Stimulated activated CD8-positive, alpha-beta memory T cell treated with anti-CD3 and anti-CD28 coated beads, Interleukin-2, amount 100 ng/mL, for 1 hour (primary cell): ENCODE measurements around the gene TTLL10.
A peak's percentile ranks its signal among the peaks of the same experiment; 100 is the strongest.

Source experiments
- DNase-seq, 2 donors: peaks; one replicate each; pipeline ENCODE4 v3.0.0-alpha.2; 2020; ENCODE audit warnings: low read depth in 2 of 2

TTLL10 gene

DNA sequence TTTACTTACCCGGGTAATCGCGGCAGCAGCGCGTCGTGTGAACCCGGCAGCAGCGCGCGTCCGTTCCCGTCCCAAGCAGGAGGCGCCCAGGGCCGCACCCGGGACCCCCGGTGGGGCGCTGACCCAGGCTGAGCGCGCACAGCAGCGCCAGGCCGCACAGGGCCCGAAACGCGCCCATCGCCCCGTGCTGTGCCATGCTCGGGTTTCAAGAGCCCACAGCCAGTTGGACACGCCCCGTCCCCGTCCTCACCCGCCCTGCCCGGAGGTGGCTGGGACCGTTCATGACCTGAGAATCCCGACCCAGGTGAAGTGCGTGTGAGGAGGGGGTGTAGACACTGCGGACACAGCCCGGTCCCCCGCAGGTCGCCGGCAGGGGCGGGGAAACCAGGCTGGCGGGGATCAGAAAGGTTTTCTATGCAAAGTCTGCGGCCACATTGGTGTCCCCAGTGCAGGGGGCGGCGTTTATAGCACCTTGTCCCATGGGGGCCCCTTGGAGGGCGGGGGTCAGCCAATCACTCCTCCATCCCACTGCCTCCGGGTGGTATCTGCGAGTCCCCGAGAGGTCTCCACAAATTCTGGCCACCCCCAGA, 32.8 kb downstream of the TTLL10 start, which contains the start of gene TNFRSF18:
Gene TNFRSF18, minus strand, starts transcription at position 217 of the 590 bp plus-strand sequence. Its CDS starts 21 bp downstream, at position 196.
- DNase-seq: no peak

- no peak for DNase-seq
These were observed 33.4 kb downstream of the TTLL10 start for GRCh38 chr1:1206966-1207531.

DNA sequence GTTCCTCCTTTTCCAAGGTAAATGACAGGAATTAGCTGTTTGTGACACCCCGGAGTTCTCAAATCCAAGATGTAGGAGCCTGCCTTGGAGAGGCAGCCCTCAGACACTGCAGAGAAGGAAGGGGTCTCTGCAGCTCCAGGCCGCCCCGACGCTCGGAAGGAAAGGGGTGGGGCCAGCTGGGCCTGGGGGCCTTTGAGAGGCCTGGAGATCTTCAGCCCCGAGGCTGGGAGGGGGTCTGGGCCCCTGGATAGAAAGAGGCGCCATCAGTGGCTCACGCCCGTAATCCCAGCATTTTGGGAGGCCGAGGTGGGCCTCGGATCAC, 33.9 kb downstream of the TTLL10 start:
- DNase-seq: no peak

GRCh38 chr1:1208713-1209433, 35.2 kb downstream of the TTLL10 start:
- DNase-seq: no peak

DNA sequence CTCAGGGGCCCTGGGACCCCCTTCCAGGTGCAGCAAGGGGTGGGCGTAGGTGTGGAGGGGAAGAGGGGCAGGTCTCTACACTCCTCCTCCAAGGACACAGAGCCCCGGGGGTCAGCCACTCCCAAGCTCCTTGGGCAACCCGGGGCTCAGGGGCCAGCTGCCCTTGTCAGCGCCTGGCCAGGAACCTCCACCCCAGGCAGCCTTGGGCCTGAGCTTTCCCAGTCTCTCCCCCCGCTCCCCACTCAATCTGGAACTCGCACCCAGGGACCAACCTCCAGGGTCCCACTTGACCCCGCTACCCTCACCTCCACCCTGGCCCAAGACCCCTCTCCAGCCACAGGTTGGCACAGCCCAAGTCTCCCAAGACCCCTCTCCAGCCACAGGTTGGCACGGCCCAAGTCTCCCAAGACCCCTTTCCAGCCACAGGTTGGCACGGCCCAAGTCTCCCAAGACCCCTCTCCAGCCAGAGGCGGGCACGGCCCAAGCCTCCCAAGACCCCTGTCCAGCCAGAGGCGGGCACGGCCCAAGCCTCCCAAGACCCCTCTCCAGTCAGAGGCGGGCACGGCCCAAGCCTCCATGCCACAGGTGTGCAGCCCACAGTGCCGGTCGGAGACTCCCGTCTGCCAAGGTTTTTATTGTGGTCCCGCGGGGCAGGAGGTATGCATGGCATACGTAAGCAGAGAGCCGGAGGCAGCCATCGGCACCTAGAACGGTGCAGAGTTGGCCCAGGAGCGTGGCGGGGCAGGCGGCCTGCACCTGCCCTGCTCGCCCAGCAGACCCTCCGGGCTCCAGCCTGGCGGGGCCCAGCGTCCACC, 37.3 kb downstream of the TTLL10 start:
- DNase-seq: no peak

GRCh38 chr1:1211541-1212441, 38.1 kb downstream of the TTLL10 start:
- no peak for DNase-seq

- DNase-seq: no peak
These were observed 39.2 kb downstream of the TTLL10 start for GRCh38 chr1:1212780-1213344.

- no peak for DNase-seq
These were observed 39.9 kb downstream of the TTLL10 start, which contains the start of gene TNFRSF4 for GRCh38 chr1:1213345-1214265. Gene TNFRSF4, minus strand, starts transcription at chr1:1214153. Its CDS starts 26 bp downstream, at chr1:1214127.

DNA sequence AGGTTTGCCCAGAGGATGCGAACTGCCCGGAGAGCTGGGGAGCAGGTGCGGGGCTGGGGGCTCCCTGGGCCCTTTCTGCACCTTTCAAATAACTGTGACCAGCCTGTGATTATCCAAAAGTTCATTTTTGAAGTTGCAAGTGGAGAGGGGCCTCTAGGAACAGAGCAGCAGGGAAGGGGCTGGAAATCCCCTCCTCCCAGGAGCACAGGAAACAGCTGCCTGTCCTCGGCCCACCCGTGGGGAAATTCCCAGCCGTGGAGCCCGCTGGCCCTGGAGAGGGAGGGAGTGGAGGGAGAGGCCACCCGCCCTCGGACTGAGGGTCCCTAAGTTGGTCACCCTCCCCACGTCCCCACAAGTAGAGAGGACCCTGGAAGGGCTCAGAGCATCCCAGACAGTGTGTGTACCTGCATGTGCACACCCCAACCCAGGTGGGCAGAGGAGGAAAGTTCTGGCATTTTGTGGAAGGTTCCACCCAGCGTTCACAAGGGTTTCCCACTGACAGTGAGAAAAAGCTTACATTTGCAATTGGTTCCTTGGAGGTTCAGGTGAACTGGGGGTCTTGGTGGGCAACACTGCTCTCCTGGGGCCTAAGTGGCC, 41.5 kb downstream of the TTLL10 start:
- no peak for DNase-seq

- no peak for DNase-seq
These were observed 42.4 kb downstream of the TTLL10 start for GRCh38 chr1:1215881-1216605.

- DNase-seq: no peak
These were observed 43.3 kb downstream of the TTLL10 start for GRCh38 chr1:1216770-1217620.

- no peak for DNase-seq
These were observed 44.2 kb downstream of the TTLL10 start for GRCh38 chr1:1217621-1218523.

GRCh38 chr1:1218524-1219200, 45.0 kb downstream of the TTLL10 start:
- no peak for DNase-seq

GRCh38 chr1:1219341-1219740, 45.7 kb downstream of the TTLL10 start:
- peak in 1 of 2 donors; percentile 36 for DNase-seq

- no peak for DNase-seq
These were observed 46.5 kb downstream of the TTLL10 start for GRCh38 chr1:1220197-1220596.

GRCh38 chr1:1221887-1222574, 48.4 kb downstream of the TTLL10 start:
- no peak for DNase-seq
